NT2/D1 (cell line): ENCODE results near the gene C9orf43.
A peak's percentile ranks its signal among the peaks of the same experiment; 100 is the strongest.
"Not testable (repeated sequence)": the region's sequence is repeated elsewhere in the genome, so short reads cannot be mapped to it uniquely, and the experiment has no call there.

Experiments used
- DNase-seq: peaks from one replicate; pipeline ENCODE4 v3.0.0-alpha.2; 2011; ENCODE audit warnings: low read depth, low spot score
- H3K27me3 ChIP-seq: 2 replicates; pipeline ENCODE4 v1.6.0; 2011; ENCODE audit warnings: mild to moderate bottlenecking; ENCODE audit not compliant: insufficient read length, insufficient read depth
- H3K36me3 ChIP-seq: 2 replicates; pipeline ENCODE4 v1.6.1; 2011; ENCODE audit warnings: mild to moderate bottlenecking, low read length, mixed read lengths; ENCODE audit not compliant: insufficient read depth, insufficient read length
- H3K4me1 ChIP-seq: 2 replicates; pipeline ENCODE4 v1.5.1; 2011; ENCODE audit not compliant: insufficient read depth, insufficient read length
- H3K4me3 ChIP-seq: 2 replicates; pipeline ENCODE4 v1.5.1; 2011; ENCODE audit warnings: low read depth; ENCODE audit not compliant: insufficient read length
- H3K9ac ChIP-seq: 2 replicates; pipeline ENCODE4 v1.6.0; 2011; ENCODE audit warnings: low read depth; ENCODE audit not compliant: insufficient read length
- H3K9me3 ChIP-seq: 2 replicates; pipeline ENCODE4 v1.5.1; 2011; ENCODE audit warnings: mild to moderate bottlenecking, low read length; ENCODE audit not compliant: insufficient read depth
- SUZ12 ChIP-seq: IDR thresholded peaks from 2 replicates; pipeline ENCODE4 v1.6.1; 2011; ENCODE audit not compliant: insufficient read length, insufficient read depth; ENCODE audit errors: extremely low read depth
- YY1 ChIP-seq: IDR thresholded peaks from 2 replicates; pipeline ENCODE4 v1.6.1; 2011; ENCODE audit not compliant: insufficient read length, insufficient read depth
- ZNF274 ChIP-seq: IDR thresholded peaks from 2 replicates; pipeline ENCODE4 v1.6.1; 2011; ENCODE audit warnings: mild to moderate bottlenecking, low read depth, low read length

The C9orf43 gene

GRCh38 chr9:113375057-113376023, 35.2 kb upstream of the C9orf43 start:
- no peak for DNase-seq
- Histone ChIP-seq H3K4me3 (peak overlapping the region; percentile 86), H3K36me3 (peaks cover 37% of the 10 kb centered on the region), H3K4me1 (peaks cover 14% of the 10 kb centered on the region), H3K9ac (peak overlapping the region; percentile 68), H3K27me3 (no peaks in the 10 kb centered on the region), H3K9me3 (no peaks in the 10 kb centered on the region)
- TF ChIP-seq YY1 (no peak), SUZ12 (no peak), ZNF274 (no peak)

- no peaks in the 10 kb centered on the region for H3K27me3 ChIP-seq
- TF ChIP-seq SUZ12 = no peak
- H3K4me3 ChIP-seq = peak within 1 kb of the TSS; percentile 86
- H3K9me3 ChIP-seq = no peaks in the 10 kb centered on the region
- peak; percentile 66 for DNase-seq
- peak within 1 kb of the TSS; percentile 86 for H3K9ac ChIP-seq
- H3K36me3 ChIP-seq = peaks cover 37% of the 10 kb centered on the region
- H3K4me1 ChIP-seq = peaks cover 12% of the 10 kb centered on the region
Measured at GRCh38 chr9:113376634-113377567, 33.6 kb upstream of the C9orf43 start, which contains the start of gene HDHD3. HDHD3 (minus strand) TSS chr9:113376986; CDS start chr9:113374354, 2,632 bp downstream.

- H3K9ac ChIP-seq, H3K4me1 ChIP-seq, H3K4me3 ChIP-seq, DNase-seq, H3K9me3 ChIP-seq, H3K27me3 ChIP-seq: not testable (repeated sequence)
- H3K36me3 ChIP-seq = peaks cover 14% of the 10 kb centered on the region
Measured at GRCh38 chr9:113379094-113379828, 31.3 kb upstream of the C9orf43 start.

GRCh38 chr9:113379829-113380210, 30.7 kb upstream of the C9orf43 start:
- H3K4me3 ChIP-seq, H3K9ac ChIP-seq, H3K4me1 ChIP-seq, H3K36me3 ChIP-seq, H3K9me3 ChIP-seq, DNase-seq, H3K27me3 ChIP-seq: not testable (repeated sequence)

GRCh38 chr9:113380869-113381378, 29.6 kb upstream of the C9orf43 start:
- Histone ChIP-seq H3K4me3 (no peak overlapping the region), H3K36me3 (peaks cover 5% of the 10 kb centered on the region), H3K9ac (no peak overlapping the region), H3K27me3 (no peaks in the 10 kb centered on the region), H3K4me1 (no peaks in the 10 kb centered on the region), H3K9me3 (no peaks in the 10 kb centered on the region)
- TF ChIP-seq ZNF274 = no peak
- no peak for DNase-seq

- H3K36me3 ChIP-seq, H3K9ac ChIP-seq, DNase-seq, H3K9me3 ChIP-seq, H3K4me1 ChIP-seq, H3K4me3 ChIP-seq, H3K27me3 ChIP-seq: not testable (repeated sequence)
Measured at GRCh38 chr9:113381441-113381840, 29.1 kb upstream of the C9orf43 start.

- TF ChIP-seq SUZ12 = no peak
- TF ChIP-seq YY1 = no peak
- TF ChIP-seq ZNF274 = no peak
- no peaks in the 10 kb centered on the region for H3K4me1 ChIP-seq
- no peak for DNase-seq
- no peak overlapping the region for H3K4me3 ChIP-seq
- peaks cover 6% of the 10 kb centered on the region; the same call in 1 of the 2 replicates for H3K9me3 ChIP-seq
- H3K36me3 ChIP-seq = peaks cover 13% of the 10 kb centered on the region
- H3K27me3 ChIP-seq = no peaks in the 10 kb centered on the region
- no peak overlapping the region for H3K9ac ChIP-seq
Measured at GRCh38 chr9:113381909-113382411, 28.6 kb upstream of the C9orf43 start.
